DOHH2 (cell line): ENCODE data around the gene SLC30A1.

ENCODE experiments used
- H3F3A ChIP-seq: fragments of 200-600 bp; sonication (generic), shearing (Covaris generic); 2 replicates; pipeline ENCODE4 v1.6.0; 2016; ENCODE audit warnings: antibody characterized with exemption, mild to moderate bottlenecking; ENCODE audit not compliant: control insufficient read depth, insufficient read depth
- H3K27ac ChIP-seq: fragments of 200-600 bp; sonication (generic); 2 replicates; pipeline ENCODE4 v1.5.1; 2014; ENCODE audit warnings: low read depth, mild to moderate bottlenecking, low read length, moderate library complexity
- H3K27me3 ChIP-seq: fragments of 200-600 bp; sonication (generic); 2 replicates; pipeline ENCODE4 v1.6.1; 2014; ENCODE audit warnings: mild to moderate bottlenecking, low read length, mixed read lengths; ENCODE audit not compliant: control insufficient read depth
- H3K36me3 ChIP-seq: fragments of 200-600 bp; sonication (generic); 2 replicates; pipeline ENCODE4 v1.6.1; 2014; ENCODE audit warnings: mild to moderate bottlenecking, low read length, moderate library complexity, mixed read lengths; ENCODE audit not compliant: control insufficient read depth
- H3K4me1 ChIP-seq: fragments of 200-600 bp; sonication (generic); 2 replicates; pipeline ENCODE4 v1.6.1; 2014; ENCODE audit warnings: mild to moderate bottlenecking, low read length, mixed read lengths; ENCODE audit not compliant: control insufficient read depth
- H3K4me2 ChIP-seq: fragments of 200-600 bp; sonication (generic); 2 replicates; pipeline ENCODE4 v1.6.0; 2014; ENCODE audit warnings: mild to moderate bottlenecking, low read length, moderate library complexity
- H3K4me3 ChIP-seq: fragments of 200-600 bp; sonication (generic); 2 replicates; pipeline ENCODE4 v1.5.1; 2014; ENCODE audit warnings: mild to moderate bottlenecking, low read length, mixed read lengths
- H3K79me2 ChIP-seq: fragments of 200-600 bp; sonication (generic); 2 replicates; pipeline ENCODE4 v1.6.1; 2014; ENCODE audit warnings: mild to moderate bottlenecking, low read length, mixed read lengths; ENCODE audit not compliant: control insufficient read depth
- H3K9me2 ChIP-seq: fragments of 200-600 bp; sonication (generic); replicated peaks from 2 replicates; pipeline ENCODE4 v1.6.1; 2014; ENCODE audit warnings: mild to moderate bottlenecking, low read length, mixed read lengths; ENCODE audit not compliant: control insufficient read depth
- H3K9me3 ChIP-seq: fragments of 200-600 bp; sonication (generic); 2 replicates; pipeline ENCODE4 v1.6.1; 2014; ENCODE audit warnings: antibody characterized with exemption, low read length, mixed read lengths; ENCODE audit not compliant: control insufficient read depth, insufficient read depth
- H4K20me1 ChIP-seq: fragments of 200-600 bp; sonication (generic); 2 replicates; pipeline ENCODE4 v1.6.0; 2014; ENCODE audit warnings: low read depth, mild to moderate bottlenecking, antibody characterized with exemption, low read length, moderate library complexity; ENCODE audit not compliant: control insufficient read depth, insufficient read depth
- CTCF ChIP-seq: fragments of 200-600 bp; sonication (generic); IDR thresholded peaks from one replicate; pipeline ENCODE4 v1.5.1; 2014; ENCODE audit warnings: antibody characterized with exemption, mild to moderate bottlenecking, low read depth, low read length; ENCODE audit not compliant: poor library complexity, severe bottlenecking
- EZH2phosphoT487 ChIP-seq: fragments of 200-600 bp; sonication (generic); IDR thresholded peaks from 2 replicates; pipeline ENCODE4 v1.6.1; 2017; ENCODE audit warnings: borderline replicate concordance, mild to moderate bottlenecking, antibody characterized with exemption, low read length, moderate library complexity, mixed read lengths

The SLC30A1 gene

DNA sequence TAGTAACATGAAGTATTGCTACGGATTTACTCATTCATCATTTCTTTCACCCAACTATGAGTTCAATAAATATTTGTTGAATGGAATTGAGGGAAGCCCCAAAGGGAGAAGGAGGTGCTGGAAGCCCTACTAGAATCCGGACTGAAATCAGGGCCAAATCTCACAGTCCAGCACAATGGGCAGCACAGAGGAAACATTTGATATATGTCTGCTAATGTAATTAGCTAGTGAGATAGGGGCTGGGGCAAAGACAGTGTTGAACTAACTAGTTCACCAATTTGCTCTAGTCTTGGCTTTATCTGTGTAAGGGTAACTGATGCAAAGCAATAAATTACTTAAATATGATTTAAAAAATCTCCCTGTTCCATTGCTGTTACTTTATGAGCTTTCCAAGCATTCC is 26.1 kb upstream of the SLC30A1 start:
- H3K4me3 ChIP-seq, result no peak overlapping the region
- no peaks in the 10 kb centered on the region for H3F3A ChIP-seq
- no peak for TF ChIP-seq EZH2phosphoT487
- TF ChIP-seq CTCF, result no peak
- no peaks in the 10 kb centered on the region for H3K9me3 ChIP-seq
- H3K27ac ChIP-seq, result no peak overlapping the region
- H4K20me1 ChIP-seq, result no peaks in the 10 kb centered on the region
- no peaks in the 10 kb centered on the region for H3K36me3 ChIP-seq
- no peaks in the 10 kb centered on the region for H3K79me2 ChIP-seq
- H3K27me3 ChIP-seq, result peaks cover 33% of the 10 kb centered on the region
- H3K9me2 ChIP-seq, result no peaks in the 10 kb centered on the region
- peaks cover 8% of the 10 kb centered on the region for H3K4me1 ChIP-seq
- no peak overlapping the region for H3K4me2 ChIP-seq

DNA sequence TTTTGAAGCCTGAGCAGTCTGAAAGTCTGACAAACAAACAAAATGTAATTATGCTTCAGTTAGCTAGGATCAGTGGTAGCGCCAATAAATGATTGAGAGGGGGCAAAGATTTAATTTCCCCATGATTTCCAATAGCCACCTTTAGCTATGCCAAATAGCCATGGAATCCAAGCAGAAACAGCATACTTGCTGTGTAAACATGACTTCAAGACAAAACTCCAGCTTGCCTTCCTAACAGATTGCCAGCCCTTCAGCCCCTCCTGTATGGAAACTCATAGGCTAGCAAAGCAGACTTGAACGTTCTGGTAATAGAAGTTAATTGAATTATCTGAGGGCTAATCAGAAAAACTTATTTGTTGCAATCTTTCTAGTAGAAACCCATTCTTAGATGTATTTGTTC is 25.6 kb upstream of the SLC30A1 start:
- Histone ChIP-seq H3K4me1 (peaks cover 8% of the 10 kb centered on the region), H3K9me3 (no peaks in the 10 kb centered on the region), H4K20me1 (no peaks in the 10 kb centered on the region), H3K4me2 (no peak overlapping the region), H3K79me2 (no peaks in the 10 kb centered on the region), H3K27ac (no peak overlapping the region), H3F3A (no peaks in the 10 kb centered on the region), H3K27me3 (peaks cover 34% of the 10 kb centered on the region), H3K36me3 (no peaks in the 10 kb centered on the region), H3K4me3 (no peak overlapping the region), H3K9me2 (no peaks in the 10 kb centered on the region)
- no peak for TF ChIP-seq EZH2phosphoT487
- TF ChIP-seq CTCF, result no peak

DNA sequence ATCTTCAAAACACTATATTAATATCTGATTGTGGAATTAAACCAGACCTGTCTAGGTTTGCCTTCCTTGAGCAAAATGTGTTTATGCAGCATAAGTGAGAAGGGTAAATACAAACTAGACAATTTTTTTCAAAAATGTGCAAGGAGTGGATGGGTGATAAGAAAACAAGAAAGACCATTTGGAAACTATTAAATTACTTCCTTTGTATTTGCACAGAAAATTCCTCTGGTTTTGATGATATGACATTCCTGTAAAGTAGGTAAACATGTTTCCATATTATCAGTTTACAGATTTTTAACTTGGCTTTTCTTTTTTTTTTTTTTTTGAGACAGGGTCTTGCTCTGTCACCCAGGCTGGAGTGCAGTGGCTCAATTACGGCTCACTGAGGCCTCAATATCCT is 24.8 kb upstream of the SLC30A1 start:
- Histone ChIP-seq H3K4me2 (no peak overlapping the region), H3F3A (no peaks in the 10 kb centered on the region), H3K79me2 (no peaks in the 10 kb centered on the region), H3K27me3 (peaks cover 38% of the 10 kb centered on the region), H4K20me1 (no peaks in the 10 kb centered on the region), H3K9me2 (no peaks in the 10 kb centered on the region), H3K36me3 (no peaks in the 10 kb centered on the region), H3K4me3 (no peak overlapping the region), H3K9me3 (no peaks in the 10 kb centered on the region), H3K4me1 (peaks cover 8% of the 10 kb centered on the region), H3K27ac (no peak overlapping the region)
- TF ChIP-seq CTCF, result no peak
- no peak for TF ChIP-seq EZH2phosphoT487
